H9 (cell line): ENCODE results near the gene CORO2B. TPM values are rescaled to one million over a fixed set of nuclear protein-coding genes. Genes with fewer than 3 reads are reported as not detected.

Experiments used
- DNase-seq: peaks from one replicate; pipeline ENCODE4 v3.0.0-alpha.2; 2017
- H2AFZ ChIP-seq: one replicate; pipeline ENCODE4 v1.6.1; 2013; ENCODE audit warnings: mild to moderate bottlenecking, low read length, control low read depth, moderate library complexity
- H2AK5ac ChIP-seq: 2 replicates; pipeline ENCODE4 v1.6.1; 2013; ENCODE audit warnings: low read length, control low read depth, mixed read lengths; ENCODE audit not compliant: insufficient read length
- H2BK120ac ChIP-seq: one replicate; pipeline ENCODE4 v1.6.1; 2013; ENCODE audit warnings: low read depth, mild to moderate bottlenecking, low read length, control low read depth, inconsistent platforms; ENCODE audit not compliant: poor library complexity, severe bottlenecking
- H2BK12ac ChIP-seq: 2 replicates; pipeline ENCODE4 v1.6.1; 2013; ENCODE audit warnings: low read length, control low read depth, mixed read lengths, low read depth; ENCODE audit not compliant: insufficient read length
- H2BK15ac ChIP-seq: 2 replicates; pipeline ENCODE4 v1.6.1; 2013; ENCODE audit warnings: low read depth, low read length, control low read depth
- H2BK20ac ChIP-seq: one replicate; pipeline ENCODE4 v1.6.1; 2013; ENCODE audit warnings: low read depth, mild to moderate bottlenecking, low read length, control low read depth, inconsistent platforms; ENCODE audit not compliant: poor library complexity, severe bottlenecking
- H2BK5ac ChIP-seq: 2 replicates; pipeline ENCODE4 v1.6.1; 2013; ENCODE audit warnings: low read length, control low read depth, mixed read lengths; ENCODE audit not compliant: insufficient read length
- H3K14ac ChIP-seq: 2 replicates; pipeline ENCODE4 v1.6.1; 2013; ENCODE audit warnings: low read length, control low read depth; ENCODE audit not compliant: insufficient read depth
- H3K18ac ChIP-seq: 2 replicates; pipeline ENCODE4 v1.6.1; 2013; ENCODE audit warnings: low read depth, mild to moderate bottlenecking, mixed read lengths, low read length, control low read depth; ENCODE audit not compliant: insufficient read length
- H3K23ac ChIP-seq: 2 replicates; pipeline ENCODE4 v1.6.1; 2013; ENCODE audit warnings: low read length, control low read depth, mixed read lengths, low read depth; ENCODE audit not compliant: insufficient read length
- H3K23me2 ChIP-seq: 2 replicates; pipeline ENCODE4 v1.6.1; 2013; ENCODE audit warnings: low read depth, mild to moderate bottlenecking, mixed read lengths, low read length, control low read depth; ENCODE audit not compliant: insufficient read length, poor library complexity, severe bottlenecking
- H3K27ac ChIP-seq: 2 replicates; pipeline ENCODE4 v1.5.1; 2013; ENCODE audit warnings: low read length, control low read depth, mixed read lengths, low read depth; ENCODE audit not compliant: insufficient read length
- H3K27me3 ChIP-seq: 2 replicates; pipeline ENCODE4 v1.6.1; 2013; ENCODE audit warnings: low read length, control low read depth, inconsistent platforms; ENCODE audit not compliant: insufficient read depth
- H3K4ac ChIP-seq: 2 replicates; pipeline ENCODE4 v1.6.1; 2013; ENCODE audit warnings: low read depth, mild to moderate bottlenecking, control low read depth, inconsistent platforms, low read length, moderate library complexity
- H3K4me1 ChIP-seq: 2 replicates; pipeline ENCODE4 v1.6.1; 2013; ENCODE audit warnings: low read length, control low read depth, inconsistent platforms; ENCODE audit not compliant: insufficient read depth
- H3K4me2 ChIP-seq: 2 replicates; pipeline ENCODE4 v1.6.1; 2013; ENCODE audit warnings: low read length, control low read depth, mixed read lengths; ENCODE audit not compliant: insufficient read length, insufficient read depth
- H3K56ac ChIP-seq: 2 replicates; pipeline ENCODE4 v1.6.1; 2013; ENCODE audit warnings: low read depth, mild to moderate bottlenecking, mixed read lengths, low read length, control low read depth; ENCODE audit not compliant: insufficient read length
- H3K79me1 ChIP-seq: 2 replicates; pipeline ENCODE4 v1.6.1; 2013; ENCODE audit warnings: low read depth, mild to moderate bottlenecking, moderate library complexity, low read length, control low read depth, inconsistent platforms; ENCODE audit not compliant: insufficient read depth, poor library complexity, severe bottlenecking
- H3K79me2 ChIP-seq: 2 replicates; pipeline ENCODE4 v1.6.1; 2013; ENCODE audit warnings: low read length, control low read depth, inconsistent platforms; ENCODE audit not compliant: insufficient read depth
- H3K9ac ChIP-seq: 2 replicates; pipeline ENCODE4 v1.6.1; 2013; ENCODE audit warnings: low read length, control low read depth, mixed read lengths; ENCODE audit not compliant: insufficient read length; ENCODE audit errors: extremely low read depth
- H3K9me3 ChIP-seq: one replicate; pipeline ENCODE4 v1.6.1; 2013; ENCODE audit warnings: low read depth, low read length, inconsistent platforms; ENCODE audit not compliant: control insufficient read depth
- H3T11ph ChIP-seq: one replicate; pipeline ENCODE4 v1.6.1; 2013; ENCODE audit warnings: mild to moderate bottlenecking, low read length, control low read depth, inconsistent platforms
- H4K20me1 ChIP-seq: one replicate; pipeline ENCODE4 v1.6.1; 2013; ENCODE audit not compliant: control insufficient read depth, insufficient read length, insufficient read depth
- H4K5ac ChIP-seq: 2 replicates; pipeline ENCODE4 v1.6.1; 2013; ENCODE audit warnings: low read depth, mild to moderate bottlenecking, mixed read lengths, low read length, control low read depth; ENCODE audit not compliant: insufficient read length
- H4K8ac ChIP-seq: replicated peaks from 2 replicates; pipeline ENCODE4 v1.6.1; 2013; ENCODE audit warnings: low read length, control low read depth, mixed read lengths, low read depth; ENCODE audit not compliant: insufficient read length
- H4K91ac ChIP-seq: 2 replicates; pipeline ENCODE4 v1.6.1; 2013; ENCODE audit warnings: low read depth, mild to moderate bottlenecking, moderate library complexity, mixed read lengths, low read length, control low read depth; ENCODE audit not compliant: insufficient read length
- H3K27ac Mint-ChIP-seq, 3 experiments: 2 replicates in 2 of 3; 3 replicates in 1 of 3; pipeline ENCODE4 v1.8.0; 2020 to 2021; ENCODE audit warnings: mixed read lengths in 3 of 3, mild to moderate bottlenecking in 1 of 3, moderate library complexity in 1 of 3
- H3K27me3 Mint-ChIP-seq: 2 replicates; pipeline ENCODE4 v1.8.0; 2021; ENCODE audit warnings: low read depth, mild to moderate bottlenecking, moderate library complexity, mixed read lengths
- H3K36me3 Mint-ChIP-seq, 3 experiments: 2 replicates in 2 of 3; 3 replicates in 1 of 3; pipeline ENCODE4 v1.8.0; 2020 to 2021; ENCODE audit warnings: low read depth in 3 of 3, mixed read lengths in 3 of 3; ENCODE audit not compliant: insufficient read depth in 1 of 3
- H3K4me1 Mint-ChIP-seq, 2 experiments: 2 replicates each; pipeline ENCODE4 v1.8.0; 2020; ENCODE audit warnings: mixed read lengths in 2 of 2
- H3K4me3 Mint-ChIP-seq, 2 experiments: 2 replicates in 1 of 2; 3 replicates in 1 of 2; pipeline ENCODE4 v1.8.0; 2020 to 2021; ENCODE audit warnings: mild to moderate bottlenecking in 2 of 2, mixed read lengths in 2 of 2, moderate library complexity in 1 of 2
- H3K9me3 Mint-ChIP-seq, 2 experiments: 2 replicates in 1 of 2; 3 replicates in 1 of 2; pipeline ENCODE4 v1.8.0; 2020; ENCODE audit warnings: mild to moderate bottlenecking in 2 of 2, mixed read lengths in 2 of 2, moderate library complexity in 1 of 2
- CTCF ChIP-seq: fragments of 200-600 bp; sonication (generic); conservative IDR thresholded peaks from 3 replicates; pipeline ENCODE4 v1.8.0; 2021; ENCODE audit warnings: antibody characterized with exemption, mild to moderate bottlenecking
- WGBS: extraction: QIAGEN DNeasy Blood & Tissue Kit; methylation state at CpG from one replicate; pipeline ENCODE4 v1.1.7; 2013; ENCODE audit warnings: missing lambda C conversion rate, low lambda C conversion rate, mixed read lengths; ENCODE audit not compliant: insufficient read length; ENCODE audit errors: extremely low coverage; 5-methylcytosine and 5-hydroxymethylcytosine counted together
- total RNA-seq: library from RNA; stranded (reverse); gene quantifications from 2 replicates; pipeline ENCODE4 v1.2.1, GENCODE V29; 2021

The CORO2B gene
- total RNA-seq, 1 experiment from 2014 or later, result 3.1 TPM

- Histone ChIP-seq H3K27me3 (no peaks in the 10 kb centered on the region), H3T11ph (no peak overlapping the region), H3K18ac (no peak overlapping the region), H2BK12ac (no peak overlapping the region), H2AK5ac (no peak overlapping the region), H3K56ac (no peak overlapping the region), H3K23me2 (no peaks in the 10 kb centered on the region), H2BK120ac (no peak overlapping the region), H4K20me1 (no peaks in the 10 kb centered on the region), H2AFZ (no peak overlapping the region), H3K79me1 (no peaks in the 10 kb centered on the region), H4K91ac (no peak overlapping the region), H3K27ac (no peak overlapping the region), H2BK5ac (no peak overlapping the region), H3K4me1 (peaks cover 2% of the 10 kb centered on the region; the same call in 1 of the 2 replicates), H3K9me3 (no peaks in the 10 kb centered on the region), H3K23ac (no peak overlapping the region), H3K79me2 (no peaks in the 10 kb centered on the region), H3K4ac (no peak overlapping the region), H4K8ac (no peak overlapping the region), H2BK20ac (no peak overlapping the region), H3K4me2 (no peak overlapping the region), H3K14ac (no peak overlapping the region), H4K5ac (no peak overlapping the region), H2BK15ac (no peak overlapping the region), H3K9ac (no peak overlapping the region)
- Mint-ChIP-seq H3K27me3 (no peaks in the 10 kb centered on the region), H3K36me3 (peaks cover 1 to 7% (median 2%) of the 10 kb centered on the region in 3 experiments; a peak in 5 of 7 replicates), H3K4me1 (peaks cover 19 to 36% of the 10 kb centered on the region in 2 experiments), H3K4me3 (no peak overlapping the region), H3K27ac (no peak overlapping the region), H3K9me3 (peaks cover 2% of the 10 kb centered on the region in 2 experiments; a peak in 4 of 5 replicates)
- no peak for DNase-seq
- peak; percentile 37; the same call in 2 of the 3 replicates for TF ChIP-seq CTCF
- WGBS, result no CpG with 5 or more reads among the region's 8 CpGs
Observed at GRCh38 chr15:68658641-68659358, 80.0 kb downstream of the CORO2B start.
